Fibroblast of skin of abdomen (primary cell): ENCODE data around the gene PIEZO1.
"Not testable (repeated sequence)": the region's sequence is repeated elsewhere in the genome, so short reads cannot be mapped to it uniquely, and the experiment has no call there.

ENCODE experiments used
- DNase-seq: peaks from one replicate; pipeline ENCODE4 v3.0.0-alpha.2; 2013

The PIEZO1 gene

GRCh38 chr16:88782454-88783390, 2.3 kb downstream of the PIEZO1 start:
- peak; percentile 64 for DNase-seq

GRCh38 chr16:88781140-88782077, 3.6 kb downstream of the PIEZO1 start:
- no peak for DNase-seq

- no peak for DNase-seq
These were observed 4.6 kb downstream of the PIEZO1 start for GRCh38 chr16:88780142-88781062.

- no peak for DNase-seq
These were observed 5.4 kb downstream of the PIEZO1 start for GRCh38 chr16:88779406-88780141.

- DNase-seq: no peak
These were observed 6.4 kb downstream of the PIEZO1 start for GRCh38 chr16:88778541-88779065.

- no peak for DNase-seq
These were observed 6.8 kb downstream of the PIEZO1 start for GRCh38 chr16:88778271-88778525.

- no peak for DNase-seq
These were observed 7.3 kb downstream of the PIEZO1 start for GRCh38 chr16:88777471-88778270.

- no peak for DNase-seq
These were observed 9.2 kb downstream of the PIEZO1 start for GRCh38 chr16:88775825-88776224.

GRCh38 chr16:88774544-88775393, 10.3 kb downstream of the PIEZO1 start:
- no peak for DNase-seq

GRCh38 chr16:88773812-88774291, 11.2 kb downstream of the PIEZO1 start:
- DNase-seq: peak; percentile 45

- DNase-seq: peak; percentile 96
These were observed 11.9 kb downstream of the PIEZO1 start for GRCh38 chr16:88772871-88773811.

GRCh38 chr16:88771781-88772180, 13.2 kb downstream of the PIEZO1 start:
- not testable (repeated sequence) for DNase-seq

- no peak for DNase-seq
These were observed 13.7 kb downstream of the PIEZO1 start for GRCh38 chr16:88771294-88771772.

- peak; percentile 82 for DNase-seq
These were observed 14.3 kb downstream of the PIEZO1 start for GRCh38 chr16:88770461-88771293.

- no peak for DNase-seq
These were observed 15.2 kb downstream of the PIEZO1 start for GRCh38 chr16:88769617-88770460.
